K562 (cell line): ENCODE measurements around the gene GP1BB. TPM values are rescaled to one million over a fixed set of nuclear protein-coding genes. Genes with fewer than 3 reads are reported as not detected.

Source experiments
- ATAC-seq: fragments of 200-7000 bp; cut with Tn5 transposase; 3 replicates; pipeline ENCODE4 v1.9.1; 2020; ENCODE audit warnings: moderate library complexity
- BruUV-seq: library from RNA; stranded (reverse); fragments of 400-500 nt; replicated peaks from 2 replicates; lab custom pipeline; 2021; lab: Mats Ljungman, UMichigan
- CTCF ChIA-PET: fragments of 300-600 bp; formaldehyde crosslinking; extraction: SDS; loops from one replicate; lab custom pipeline; 2021; ENCODE audit warnings: low intra/inter-chr PET ratio; lab: Yijun Ruan, JAX
- POLR2A ChIA-PET: fragments of 300-600, 350-650 bp; sonication (Branson Sonifier 250); formaldehyde crosslinking; extraction: SDS; loops from one replicate; lab custom pipeline; 2021; ENCODE audit warnings: antibody characterized with exemption, inconsistent platforms; lab: Yijun Ruan, JAX
- DNase-seq, 4 experiments: peaks; one replicate each; pipeline versions ENCODE4 v3.0.0 to v3.0.0-alpha.2; 2011 to 2018; ENCODE audit warnings: low spot score in 3 of 4, mixed read lengths in 3 of 4; ENCODE audit errors: extremely low read depth in 1 of 4
- FAIRE-seq: peaks from 2 replicates; lab custom pipeline; 2011; peaks lifted over from hg19 to GRCh38; lab: Jason Lieb, UNC
- H2AFZ ChIP-seq: 2 replicates; pipeline ENCODE4 v1.6.0; 2011; ENCODE audit warnings: low read depth, low read length, control low read depth, inconsistent platforms
- H3K27ac ChIP-seq: fragments of 200-600 bp; 3 replicates; pipeline ENCODE4 v1.8.0; 2011; ENCODE audit warnings: low read depth, mild to moderate bottlenecking, control low read depth, inconsistent platforms, low read length, moderate library complexity, mixed read lengths; ENCODE audit errors: extremely low read depth
- H3K27me3 ChIP-seq, 2 experiments: fragments of 300-600 bp in 1 of 2; 2 replicates in 1 of 2; 3 replicates in 1 of 2; pipeline versions ENCODE4 v1.6.0 to v1.8.0; 2011; ENCODE audit warnings: inconsistent platforms in 2 of 2, low read length in 2 of 2, mild to moderate bottlenecking in 1 of 2, mixed read lengths in 1 of 2, moderate library complexity in 1 of 2; ENCODE audit not compliant: control insufficient read depth in 2 of 2, insufficient read depth in 2 of 2
- H3K36me3 ChIP-seq: fragments of 300-600 bp; 3 replicates; pipeline ENCODE4 v1.8.0; 2011; ENCODE audit warnings: mild to moderate bottlenecking, low read length, inconsistent platforms; ENCODE audit not compliant: control insufficient read depth, insufficient read depth
- H3K4me1 ChIP-seq, 2 experiments: fragments of 200-600 bp in 1 of 2; replicated peaks in 1 of 2; 2 replicates in 1 of 2; 3 replicates in 1 of 2; pipeline versions ENCODE4 v1.5.1 to v1.8.0; 2011; ENCODE audit warnings: inconsistent platforms in 2 of 2, low read length in 2 of 2, mild to moderate bottlenecking in 1 of 2, mixed read lengths in 1 of 2, moderate library complexity in 1 of 2; ENCODE audit not compliant: control insufficient read depth in 2 of 2, insufficient read depth in 2 of 2
- H3K4me2 ChIP-seq: 2 replicates; pipeline ENCODE4 v1.6.1; 2011; ENCODE audit warnings: low read length, control low read depth, inconsistent platforms, mixed read lengths; ENCODE audit not compliant: insufficient read depth
- H3K4me3 ChIP-seq: fragments of 200-600 bp; sonication (generic), shearing (Covaris generic); 2 replicates; pipeline ENCODE4 v1.5.1; 2016; ENCODE audit warnings: control low read depth, inconsistent platforms
- H3K79me2 ChIP-seq: fragments of 200-600 bp; 3 replicates; pipeline ENCODE4 v1.8.0; 2011; ENCODE audit warnings: low read length, inconsistent platforms; ENCODE audit not compliant: control insufficient read depth, insufficient read depth
- H3K9ac ChIP-seq, 2 experiments: 2 replicates each; pipeline versions ENCODE4 v1.6.0 to v1.6.1; 2011; ENCODE audit warnings: low read depth in 2 of 2, low read length in 2 of 2, control low read depth in 1 of 2, inconsistent platforms in 1 of 2, mild to moderate bottlenecking in 1 of 2, mixed read lengths in 1 of 2; ENCODE audit not compliant: insufficient read depth in 1 of 2
- H3K9me1 ChIP-seq: one replicate; pipeline ENCODE4 v1.6.0; 2011; ENCODE audit warnings: inconsistent platforms, mild to moderate bottlenecking, low read length, moderate library complexity; ENCODE audit not compliant: control insufficient read depth, insufficient read depth
- H3K9me3 ChIP-seq: replicated peaks from 2 replicates; pipeline ENCODE4 v1.5.1; 2011; ENCODE audit warnings: low read depth, low read length, inconsistent platforms; ENCODE audit not compliant: control insufficient read depth, insufficient read depth
- H4K20me1 ChIP-seq: replicated peaks from 2 replicates; pipeline ENCODE4 v1.6.1; 2011; ENCODE audit warnings: low read length, inconsistent platforms, mixed read lengths; ENCODE audit not compliant: control insufficient read depth, insufficient read depth
- CTCF ChIP-seq, 3 experiments: IDR thresholded peaks in 2 of 3; conservative IDR thresholded peaks in 1 of 3; 2 replicates each; pipeline ENCODE4 v1.5.1; 2011 to 2012; ENCODE audit warnings: low read length in 3 of 3, mild to moderate bottlenecking in 3 of 3, control low read depth in 2 of 3, improper control_type of control experiment in 1 of 3, inconsistent platforms in 1 of 3, low read depth in 1 of 3, mixed read lengths in 1 of 3, moderate library complexity in 1 of 3; ENCODE audit not compliant: insufficient read depth in 2 of 3
- EHMT2 ChIP-seq: fragments of 450-650 bp; IDR thresholded peaks from 2 replicates; pipeline ENCODE4 v1.6.1; 2018; ENCODE audit warnings: antibody characterized with exemption
- ETS2 ChIP-seq: IDR thresholded peaks from 2 replicates; pipeline ENCODE4 v1.6.1; 2016; ENCODE audit warnings: borderline replicate concordance, missing genetic modification characterization, mild to moderate bottlenecking, moderate library complexity, missing compliant biosample characterization; ENCODE audit not compliant: poor library complexity, severe bottlenecking
- ETV5 ChIP-seq: sonication (generic); formaldehyde crosslinking; IDR thresholded peaks from 2 replicates; pipeline ENCODE4 v1.4.0; 2020; ENCODE audit warnings: low read depth, mild to moderate bottlenecking, missing genetic modification reagents
- GTF2E2 ChIP-seq: fragments of 200-800 bp; sonication (Bioruptor generic); IDR thresholded peaks from 2 replicates; pipeline ENCODE4 v1.6.1; 2016; ENCODE audit warnings: missing genetic modification characterization, missing compliant biosample characterization
- HDAC6 ChIP-seq: IDR thresholded peaks from 2 replicates; pipeline ENCODE4 v1.6.1; 2012; ENCODE audit warnings: low read depth, mild to moderate bottlenecking, control low read depth, inconsistent platforms, low read length, moderate library complexity
- HLTF ChIP-seq: fragments of 450-650 bp; IDR thresholded peaks from 2 replicates; pipeline ENCODE4 v1.6.1; 2016
- MCM3 ChIP-seq: fragments of 450-650 bp; IDR thresholded peaks from 2 replicates; pipeline ENCODE4 v1.6.1; 2016
- MCM7 ChIP-seq, 2 experiments: fragments of 450-650 bp; IDR thresholded peaks; 2 replicates each; pipeline ENCODE4 v1.6.1; 2016 to 2018
- MED1 ChIP-seq: sonication (generic); formaldehyde crosslinking; IDR thresholded peaks from 2 replicates; pipeline ENCODE4 v1.8.1; 2023; ENCODE audit warnings: missing genetic modification reagents, borderline replicate concordance
- MTA3 ChIP-seq: fragments of 450-650 bp; formaldehyde crosslinking; IDR thresholded peaks from 2 replicates; pipeline ENCODE4 v1.6.1; 2017; ENCODE audit warnings: mild to moderate bottlenecking, borderline replicate concordance
- NCOA6 ChIP-seq: fragments of 450-650 bp; IDR thresholded peaks from 2 replicates; pipeline ENCODE4 v1.6.1; 2017; ENCODE audit warnings: mild to moderate bottlenecking
- NR4A1 ChIP-seq, 2 experiments: fragments of 250-450 bp in 1 of 2; fragments of 450-650 bp in 1 of 2; sonication (Bioruptor Pico) in 1 of 2; IDR thresholded peaks; 2 replicates each; pipeline versions ENCODE4 v1.4.0 to v1.6.1; 2016 to 2020; ENCODE audit warnings: mild to moderate bottlenecking in 2 of 2, missing compliant biosample characterization in 1 of 2, missing genetic modification characterization in 1 of 2, moderate library complexity in 1 of 2
- PHB2 ChIP-seq: fragments of 450-650 bp; IDR thresholded peaks from 2 replicates; pipeline ENCODE4 v1.6.1; 2017; ENCODE audit warnings: low read depth
- PHTF2 ChIP-seq: fragments of 250-450 bp; sonication (Bioruptor Pico); IDR thresholded peaks from 2 replicates; pipeline ENCODE4 v1.5.0; 2021; ENCODE audit warnings: mild to moderate bottlenecking
- SOX6 ChIP-seq: fragments of 450-650 bp; IDR thresholded peaks from 2 replicates; pipeline ENCODE4 v1.6.1; 2014; ENCODE audit warnings: mild to moderate bottlenecking
- ZBTB8A ChIP-seq: fragments of 450-650 bp; IDR thresholded peaks from 2 replicates; pipeline ENCODE4 v1.6.1; 2018; ENCODE audit warnings: mild to moderate bottlenecking, moderate library complexity; ENCODE audit not compliant: partially characterized antibody
- ZKSCAN1 ChIP-seq: fragments of 150-350 bp; IDR thresholded peaks from 2 replicates; pipeline ENCODE4 v1.6.1; 2016; ENCODE audit warnings: low read depth, low read length
- ZNF282 ChIP-seq: sonication (generic); formaldehyde crosslinking; IDR thresholded peaks from 2 replicates; pipeline ENCODE4 v1.8.1; 2023; ENCODE audit warnings: missing genetic modification reagents
- ZNF512 ChIP-seq: IDR thresholded peaks from 2 replicates; pipeline ENCODE4 v1.6.1; 2016; ENCODE audit warnings: missing genetic modification characterization, missing compliant biosample characterization
- WGBS: fragments of 100-300 bp; shearing (Covaris generic); methylation state at CpG from one replicate; pipeline ENCODE4 v1.1.6; 2016; ENCODE audit warnings: low coverage, mixed read lengths; ENCODE audit not compliant: insufficient coverage; ENCODE audit errors: missing lambda C conversion rate; 5-methylcytosine and 5-hydroxymethylcytosine counted together
- in situ Hi-C: fragments of 300-500 bp; cut with MboI; formaldehyde crosslinking; loops from 4 replicates; pipeline ENCODE4 v1.15.0; 2018; ENCODE audit warnings: inconsistent platforms, mixed read lengths
- intact Hi-C: fragments of 100-400 bp; cut with micrococcal nuclease; formaldehyde crosslinking; loops from 2 replicates; pipeline ENCODE4 v1.14.2; 2022
- polyA plus RNA-seq, 8 experiments: library from polyadenylated mRNA; depleted of rRNA in 4 of 8; stranded (reverse) in 5 of 8; unstranded in 3 of 8; fragments of >200 nt; fragmentation: Nextera tagmentation in 2 of 8; fragmentation: Illumina TruSeq in 1 of 8; extraction: Ambion mirVana in 2 of 8; extraction: Trizol in 1 of 8; gene quantifications; 2 replicates each; pipeline versions ENCODE4 v1.2.1 to v1.2.3, GENCODE V29; 2011 to 2014; ENCODE audit warnings: inconsistent platforms in 1 of 8, missing spikeins in 1 of 8
- total RNA-seq, 7 experiments: library from RNA; depleted of rRNA in 6 of 7; stranded (reverse); fragments of >200 nt in 6 of 7; fragmentation: Illumina TruSeq in 2 of 7; extraction: Trizol in 2 of 7; gene quantifications; 2 replicates each; pipeline versions ENCODE4 v1.2.1 to v1.2.3, GENCODE V29; 2011 to 2021; ENCODE audit warnings: low replicate concordance in 1 of 7

The GP1BB gene
- total and polyA plus RNA-seq, 9 of the 15 experiments (the other 6 are each of a cell fraction or from before 2014, with no cell fraction given): 0.69 to 162 (median 2.8) TPM

DNA sequence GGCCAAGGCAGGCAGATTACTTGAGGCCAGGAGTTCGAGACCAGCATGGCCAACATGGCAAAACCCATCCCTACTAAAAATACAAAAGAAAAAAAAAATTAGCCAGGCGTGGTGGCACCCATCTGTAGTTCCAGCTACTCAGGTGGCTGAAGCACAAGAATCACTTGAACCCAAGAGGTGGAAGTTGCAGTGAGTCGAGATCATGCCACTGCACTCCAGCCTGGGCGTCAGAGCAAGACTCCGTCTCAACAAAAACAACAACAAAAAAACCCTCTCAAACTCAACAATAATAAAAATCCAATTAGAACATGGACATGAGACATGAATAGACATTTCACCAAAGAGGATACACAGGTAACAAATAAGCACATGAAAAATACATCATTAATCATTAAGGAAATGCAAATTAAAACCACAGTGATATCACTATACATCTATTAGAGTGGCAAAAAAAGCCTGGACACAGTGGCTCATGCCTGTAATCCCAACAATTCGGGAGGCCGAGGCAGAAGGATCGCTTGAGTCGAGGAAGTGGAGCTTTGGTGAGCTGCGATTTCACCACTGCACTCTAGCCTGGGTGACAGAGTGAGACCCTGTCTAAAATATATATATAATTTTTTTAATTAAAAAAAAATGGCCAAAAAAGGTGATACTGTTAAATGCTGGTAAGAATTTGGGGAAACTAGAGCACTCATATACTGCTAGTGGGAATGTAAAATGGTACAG, 21.8 kb upstream of the GP1BB start:
- ChIA-PET POLR2A (interaction anchor here (0.6 to 2.2 kb wide), 10 partner anchors 8 to 209 kb away, joined by 3 to 12 read pairs (median 4); no protein-coding TSS in a partner anchor), CTCF (interaction anchor here (0.8 kb wide), 1 partner anchor 14 kb away, joined by 5 read pairs; no protein-coding TSS in a partner anchor)
- 11% methylated on average over 10 of the region's 10 CpGs for WGBS
- no peaks in the 10 kb centered on the region for H3K36me3 ChIP-seq
- ATAC-seq: peak; percentile 11; the same call in 2 of the 3 replicates
- DNase-seq: no peak
- H3K9ac ChIP-seq: no peak overlapping the region
- H3K4me2 ChIP-seq: no peak overlapping the region
- in situ Hi-C loops: no loop called here
- peaks cover 31 to 44% of the 10 kb centered on the region in 2 experiments for H3K27me3 ChIP-seq
- BruUV-seq: no TSS peak
- no peak overlapping the region for H3K27ac ChIP-seq
- peaks cover 7% of the 10 kb centered on the region for H3K9me1 ChIP-seq
- H3K4me3 ChIP-seq: no peak overlapping the region
- peak overlapping the region; percentile 8; the same call in 1 of the 2 replicates for H2AFZ ChIP-seq
- H3K79me2 ChIP-seq: no peaks in the 10 kb centered on the region
- peaks cover 12% of the 10 kb centered on the region; the same call in 1 of the 2 replicates for H4K20me1 ChIP-seq
- H3K9me3 ChIP-seq: no peaks in the 10 kb centered on the region
- FAIRE-seq: no peak
- peaks cover 0 to 8% of the 10 kb centered on the region in 2 experiments; a peak in 2 of 5 replicates for H3K4me1 ChIP-seq
- intact Hi-C loops: no loop called here
- TF ChIP-seq ETS2 (tag): peak; percentile 12
- no peak for TF ChIP-seq MTA3
- no peak for TF ChIP-seq CTCF (IDR thresholded peaks at IDR 0.05 in 2 of 3, conservative IDR thresholded peaks at IDR 0.05 in 1 of 3; ENCODE audit: insufficient read depth in 2 of 3, low read depth in 1 of 3, low read length in 3 of 3)
- TF ChIP-seq MED1 (CRISPR knock-in tag): no peak
- TF ChIP-seq PHTF2 (CRISPR knock-in tag): no peak
- TF ChIP-seq MCM7 (IDR thresholded peaks at IDR 0.05): 0 out of 4 replicates have a peak, but pooled peaks of 1 of the 2 experiments have one; percentile 23
- no peak for TF ChIP-seq NR4A1 (CRISPR knock-in tag; IDR thresholded peaks at IDR 0.05)
- no peak for TF ChIP-seq NR4A1 (tag; IDR thresholded peaks at IDR 0.05)
- peak; percentile 31; the same call in 1 of the 2 replicates for TF ChIP-seq ZNF512 (tag)
- TF ChIP-seq ZNF282: no peak
- TF ChIP-seq ZBTB8A: no peak
- TF ChIP-seq ETV5 (CRISPR knock-in tag): 0 out of 2 replicates have a peak, but pooled peaks have one; percentile 27
- no peak for TF ChIP-seq SOX6
- no peak for TF ChIP-seq NCOA6
- TF ChIP-seq GTF2E2 (tag): 0 out of 2 replicates have a peak, but pooled peaks have one; percentile 11
- TF ChIP-seq HDAC6: no peak
- peak; percentile 37; the same call in 1 of the 2 replicates for TF ChIP-seq EHMT2
- 0 out of 2 replicates have a peak, but pooled peaks have one; percentile 53 for TF ChIP-seq PHB2
- TF ChIP-seq MCM3: 0 out of 2 replicates have a peak, but pooled peaks have one; percentile 64
- TF ChIP-seq ZKSCAN1: no peak
- TF ChIP-seq HLTF: 0 out of 2 replicates have a peak, but pooled peaks have one; percentile 22
